Breast epithelium (tissue), 4 donors: ENCODE data around the gene SLC29A4. TPM values are rescaled to one million over a fixed set of nuclear protein-coding genes. Genes with fewer than 3 reads are reported as not detected.

Experiments
- DNase-seq, 2 donors: peaks; one replicate each; pipeline ENCODE4 v3.0.0-alpha.2; 2019; ENCODE audit warnings: low spot score in 2 of 2
- H3K27ac ChIP-seq, 2 donors: fragments of 200-600 bp; sonication (generic) in 1 of 2; one replicate each; pipeline ENCODE4 v1.5.1; 2016 to 2019; ENCODE audit warnings: mild to moderate bottlenecking in 1 of 2
- H3K27me3 ChIP-seq, 2 donors: fragments of 200-600 bp; sonication (generic) in 1 of 2; one replicate each; pipeline versions ENCODE4 v1.5.1 to v1.6.0; 2017 to 2019; ENCODE audit warnings: control low read depth in 1 of 2, mild to moderate bottlenecking in 1 of 2
- H3K36me3 ChIP-seq: fragments of 200-600 bp; one replicate; pipeline ENCODE4 v1.5.1; 2019
- H3K4me1 ChIP-seq, 2 donors: fragments of 200-600 bp; sonication (generic); one replicate each; pipeline ENCODE4 v1.5.1; 2016 to 2019; ENCODE audit warnings: control low read depth in 1 of 2
- H3K4me3 ChIP-seq, 3 donors: fragments of 200-600 bp; sonication (generic); 1 replicate in 2 of 3; 2 replicates in 1 of 3; pipeline ENCODE4 v1.5.1; 2016 to 2019; ENCODE audit warnings: mild to moderate bottlenecking in 3 of 3, moderate library complexity in 2 of 3
- H3K9me3 ChIP-seq, 2 donors: fragments of 200-600 bp; sonication (generic) in 1 of 2; one replicate each; pipeline ENCODE4 v1.5.1; 2016 to 2019; ENCODE audit warnings: control low read depth in 1 of 2
- POLR2A ChIP-seq: fragments of 450-650 bp; IDR thresholded peaks from one replicate; pipeline ENCODE4 v1.6.1; 2016; ENCODE audit warnings: antibody characterized with exemption, mild to moderate bottlenecking, moderate library complexity
- POLR2AphosphoS5 ChIP-seq, 3 donors: sonication (generic); formaldehyde crosslinking; IDR thresholded peaks; one replicate each; pipeline ENCODE4 v1.6.1; 2017; ENCODE audit warnings: antibody characterized with exemption in 3 of 3
- intact Hi-C: fragments of 100-400 bp; cut with DNase I; formaldehyde crosslinking; loops from one replicate; pipeline ENCODE4 v1.15.1; 2023; ENCODE audit warnings: low total_unique reads
- total RNA-seq, 3 donors: library from RNA; depleted of rRNA; stranded (reverse); fragments of >200 nt; gene quantifications; one replicate each; pipeline ENCODE4 v1.1.0, GENCODE V29; 2016
- TF ChIP-seq, protein P1 (sequence below), 3 donors: fragments of 450-650 bp; IDR thresholded peaks; one replicate each; pipeline ENCODE4 v1.5.1; 2016 to 2017; ENCODE audit warnings: antibody characterized with exemption in 3 of 3, mild to moderate bottlenecking in 3 of 3, moderate library complexity in 3 of 3

Gene SLC29A4
- total RNA-seq, 3 donors from 2014 or later, result 1.3 to 13.8 (median 2.3) TPM

DNA sequence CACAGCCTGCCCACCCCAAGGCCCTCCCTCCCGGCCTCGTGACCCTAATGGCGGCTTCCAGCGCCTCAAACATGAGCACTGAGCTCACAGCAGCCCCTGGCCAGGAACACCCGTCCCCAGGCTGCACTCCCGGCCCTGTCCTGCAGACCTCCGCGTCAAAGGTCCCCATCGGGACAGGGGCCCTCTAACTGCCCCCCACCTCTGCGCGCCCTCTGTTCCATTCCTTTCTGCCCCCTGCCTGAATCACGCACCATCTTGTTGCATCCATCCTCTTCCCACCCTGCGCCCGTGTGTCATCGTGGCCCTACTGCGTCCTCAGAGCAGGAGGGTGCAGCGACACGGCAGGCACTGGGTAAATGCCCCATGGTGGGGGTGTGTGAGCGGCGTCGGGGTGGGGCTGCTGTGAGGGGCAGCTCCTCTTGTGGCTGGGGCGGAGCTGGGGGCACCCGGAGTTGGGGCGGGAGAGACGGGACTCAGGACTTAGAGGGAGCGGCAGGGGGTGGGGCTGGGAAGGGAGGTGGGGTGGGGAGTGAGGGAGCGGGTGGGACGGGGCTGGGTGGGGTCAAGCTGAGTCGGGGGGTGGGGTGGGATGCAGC is 13.4 kb downstream of the SLC29A4 start:
- H3K27ac ChIP-seq, result no peak overlapping the region
- H3K9me3 ChIP-seq, result no peaks in the 10 kb centered on the region
- no peaks in the 10 kb centered on the region for H3K36me3 ChIP-seq
- intact Hi-C loops, result no loop called here
- TF ChIP-seq POLR2AphosphoS5 (IDR thresholded peaks at IDR 0.05), result no peak
- TF ChIP-seq POLR2A, result no peak
- no peak overlapping the region for H3K4me3 ChIP-seq
- no peaks in the 10 kb centered on the region for H3K27me3 ChIP-seq
- no peaks in the 10 kb centered on the region for H3K4me1 ChIP-seq
- DNase-seq, result no peak

DNA sequence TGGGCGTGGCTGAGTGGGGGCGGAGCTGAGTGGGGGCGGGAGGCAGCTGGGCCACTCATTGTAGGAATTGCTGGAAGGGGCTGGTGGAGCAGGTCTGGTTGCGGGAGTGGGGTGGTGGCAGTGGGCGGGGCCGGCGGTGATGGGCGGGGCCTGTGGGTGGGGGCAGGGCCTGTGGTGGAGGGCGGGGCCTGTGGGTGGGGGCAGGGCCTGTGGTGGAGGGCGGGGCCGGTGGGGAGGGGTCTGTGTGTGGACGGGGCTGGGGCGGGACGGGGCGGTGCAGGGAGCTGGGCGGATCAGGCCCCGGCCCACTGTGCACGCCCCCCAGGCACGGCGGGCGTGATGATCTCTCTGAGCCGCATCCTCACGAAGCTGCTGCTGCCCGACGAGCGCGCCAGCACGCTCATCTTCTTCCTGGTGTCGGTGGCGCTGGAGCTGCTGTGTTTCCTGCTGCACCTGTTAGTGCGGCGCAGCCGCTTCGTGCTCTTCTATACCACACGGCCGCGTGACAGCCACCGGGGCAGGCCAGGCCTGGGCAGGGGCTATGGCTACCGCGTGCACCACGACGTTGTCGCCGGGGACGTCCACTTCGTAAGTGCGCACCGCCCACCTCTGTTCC is 14.0 kb downstream of the SLC29A4 start:
- no peaks in the 10 kb centered on the region for H3K36me3 ChIP-seq
- TF ChIP-seq POLR2AphosphoS5 (IDR thresholded peaks at IDR 0.05), result no peak
- TF ChIP-seq, protein P1, sequence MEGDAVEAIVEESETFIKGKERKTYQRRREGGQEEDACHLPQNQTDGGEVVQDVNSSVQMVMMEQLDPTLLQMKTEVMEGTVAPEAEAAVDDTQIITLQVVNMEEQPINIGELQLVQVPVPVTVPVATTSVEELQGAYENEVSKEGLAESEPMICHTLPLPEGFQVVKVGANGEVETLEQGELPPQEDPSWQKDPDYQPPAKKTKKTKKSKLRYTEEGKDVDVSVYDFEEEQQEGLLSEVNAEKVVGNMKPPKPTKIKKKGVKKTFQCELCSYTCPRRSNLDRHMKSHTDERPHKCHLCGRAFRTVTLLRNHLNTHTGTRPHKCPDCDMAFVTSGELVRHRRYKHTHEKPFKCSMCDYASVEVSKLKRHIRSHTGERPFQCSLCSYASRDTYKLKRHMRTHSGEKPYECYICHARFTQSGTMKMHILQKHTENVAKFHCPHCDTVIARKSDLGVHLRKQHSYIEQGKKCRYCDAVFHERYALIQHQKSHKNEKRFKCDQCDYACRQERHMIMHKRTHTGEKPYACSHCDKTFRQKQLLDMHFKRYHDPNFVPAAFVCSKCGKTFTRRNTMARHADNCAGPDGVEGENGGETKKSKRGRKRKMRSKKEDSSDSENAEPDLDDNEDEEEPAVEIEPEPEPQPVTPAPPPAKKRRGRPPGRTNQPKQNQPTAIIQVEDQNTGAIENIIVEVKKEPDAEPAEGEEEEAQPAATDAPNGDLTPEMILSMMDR (IDR thresholded peaks at IDR 0.05), result no peak
- TF ChIP-seq POLR2A, result no peak
- no peaks in the 10 kb centered on the region for H3K27me3 ChIP-seq
- H3K9me3 ChIP-seq, result no peaks in the 10 kb centered on the region
- H3K4me3 ChIP-seq, result peak overlapping the region in 2 of 3 donors; percentile 9 to 44
- DNase-seq, result no peak
- H3K4me1 ChIP-seq, result no peaks in the 10 kb centered on the region
- H3K27ac ChIP-seq, result no peak overlapping the region
- intact Hi-C loops, result no loop called here

DNA sequence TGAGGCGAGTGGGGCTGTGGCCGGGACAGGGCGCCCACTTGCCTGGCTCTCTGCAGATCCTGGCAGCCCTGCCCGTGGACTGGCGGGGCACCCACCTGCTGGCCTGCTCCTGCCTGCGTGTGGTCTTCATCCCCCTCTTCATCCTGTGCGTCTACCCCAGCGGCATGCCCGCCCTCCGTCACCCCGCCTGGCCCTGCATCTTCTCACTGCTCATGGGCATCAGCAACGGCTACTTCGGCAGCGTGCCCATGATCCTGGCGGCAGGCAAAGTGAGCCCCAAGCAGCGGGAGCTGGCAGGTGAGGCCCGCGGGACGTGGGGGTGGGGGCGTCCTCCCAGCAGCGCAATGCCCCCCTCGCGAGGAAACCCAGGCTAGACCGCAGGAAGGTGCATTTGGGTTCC is 17.6 kb downstream of the SLC29A4 start:
- no peak overlapping the region for H3K27ac ChIP-seq
- intact Hi-C loops, result no loop called here
- no peaks in the 10 kb centered on the region for H3K27me3 ChIP-seq
- H3K4me1 ChIP-seq, result no peaks in the 10 kb centered on the region
- no peaks in the 10 kb centered on the region for H3K9me3 ChIP-seq
- H3K4me3 ChIP-seq, result no peak overlapping the region
- TF ChIP-seq, protein P1 (IDR thresholded peaks at IDR 0.05), result no peak
- TF ChIP-seq POLR2A (no peak), POLR2AphosphoS5 (IDR thresholded peaks at IDR 0.05) (no peak)
- no peaks in the 10 kb centered on the region for H3K36me3 ChIP-seq
- no peak for DNase-seq

DNA sequence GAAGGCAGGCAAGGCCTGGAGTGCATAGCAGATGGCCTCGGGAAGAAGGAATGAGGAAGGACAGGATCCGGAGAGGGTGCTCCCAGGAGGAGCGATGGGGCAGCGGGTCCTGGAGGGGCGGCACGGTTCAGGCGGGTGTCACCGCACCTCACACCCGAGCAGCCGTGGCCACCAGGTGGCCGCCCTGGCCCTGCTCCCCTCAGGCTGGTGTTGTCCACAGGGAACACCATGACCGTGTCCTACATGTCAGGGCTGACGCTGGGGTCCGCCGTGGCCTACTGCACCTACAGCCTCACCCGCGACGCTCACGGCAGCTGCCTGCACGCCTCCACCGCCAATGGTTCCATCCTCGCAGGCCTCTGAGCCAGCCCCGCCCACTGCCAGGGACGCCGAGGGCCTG is 19.8 kb downstream of the SLC29A4 start:
- no peak overlapping the region for H3K4me3 ChIP-seq
- no peaks in the 10 kb centered on the region for H3K27me3 ChIP-seq
- no peak for DNase-seq
- H3K27ac ChIP-seq, result no peak overlapping the region
- H3K9me3 ChIP-seq, result no peaks in the 10 kb centered on the region
- intact Hi-C loops, result no loop called here
- no peaks in the 10 kb centered on the region for H3K4me1 ChIP-seq
- H3K36me3 ChIP-seq, result no peaks in the 10 kb centered on the region
- TF ChIP-seq POLR2A, result no peak
- TF ChIP-seq, protein P1 (IDR thresholded peaks at IDR 0.05), result no peak
- TF ChIP-seq POLR2AphosphoS5 (IDR thresholded peaks at IDR 0.05), result no peak

DNA sequence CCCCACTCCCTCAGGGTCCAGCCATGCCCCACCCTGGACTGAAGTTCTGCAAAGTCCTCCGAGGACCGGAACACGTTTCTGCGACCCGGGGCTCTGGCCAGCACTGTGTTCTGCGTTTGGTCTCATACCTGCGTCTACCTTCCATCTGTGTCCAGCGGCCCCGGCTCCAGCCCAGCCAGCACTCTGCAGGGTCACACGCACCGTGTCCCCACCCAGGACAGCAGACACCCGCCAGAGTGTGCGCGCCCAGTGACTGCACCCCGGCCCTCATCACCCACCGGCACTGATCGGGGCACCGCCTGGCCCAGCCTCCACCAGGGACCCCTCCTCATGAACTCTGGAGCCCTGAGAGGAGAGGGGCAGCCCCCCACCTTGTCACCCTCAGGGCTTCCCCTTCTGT is 20.3 kb downstream of the SLC29A4 start:
- intact Hi-C loops, result no loop called here
- TF ChIP-seq POLR2A, result no peak
- TF ChIP-seq, protein P1 (IDR thresholded peaks at IDR 0.05), result no peak
- no peak for TF ChIP-seq POLR2AphosphoS5 (IDR thresholded peaks at IDR 0.05)
- H3K36me3 ChIP-seq, result no peaks in the 10 kb centered on the region
- H3K27me3 ChIP-seq, result no peaks in the 10 kb centered on the region
- no peak for DNase-seq
- H3K27ac ChIP-seq, result no peak overlapping the region
- H3K4me3 ChIP-seq, result no peak overlapping the region
- H3K4me1 ChIP-seq, result no peaks in the 10 kb centered on the region
- H3K9me3 ChIP-seq, result no peaks in the 10 kb centered on the region
